Stimulated activated CD4-positive, alpha-beta T cell treated with anti-CD3 and anti-CD28 coated beads, Interleukin-15, amount 100 ng/mL, for 48 hours (primary cell): Measurements from ENCODE around the gene FKBP7.
A peak's percentile ranks its signal among the peaks of the same experiment; 100 is the strongest.
"Not testable (repeated sequence)": the region's sequence is repeated elsewhere in the genome, so short reads cannot be mapped to it uniquely, and the experiment has no call there.

Experiments
- DNase-seq, 2 donors: peaks; one replicate each; pipeline ENCODE4 v3.0.0-alpha.2; 2020; ENCODE audit warnings: low read depth in 2 of 2

FKBP7 gene

GRCh38 chr2:178485356-178485755 lies 7.0 kb upstream of the FKBP7 start:
- DNase-seq, result no peak

GRCh38 chr2:178484245-178485041 lies 6.0 kb upstream of the FKBP7 start:
- no peak for DNase-seq

- DNase-seq, result no peak
Measured at GRCh38 chr2:178482437-178482836, 4.0 kb upstream of the FKBP7 start.

- peak in 1 of 2 donors; percentile 61 for DNase-seq
Measured at GRCh38 chr2:178480227-178481181, 2.1 kb upstream of the FKBP7 start, which contains the start of gene PLEKHA3. TSS of gene PLEKHA3 (plus strand) at chr2:178480457. CDS start at chr2:178480870, 413 bp downstream.

GRCh38 chr2:178479758-178480226 lies 1.4 kb upstream of the FKBP7 start:
- no peak for DNase-seq

GRCh38 chr2:178479275-178479616 lies 846 bp upstream of the FKBP7 start:
- DNase-seq, result no peak

- DNase-seq, result no peak
Measured at GRCh38 chr2:178478130-178478438, 316 bp downstream of the FKBP7 start.

GRCh38 chr2:178477443-178478129 lies 814 bp downstream of the FKBP7 start:
- DNase-seq, result no peak

GRCh38 chr2:178476477-178476876 lies 1.9 kb downstream of the FKBP7 start:
- no peak for DNase-seq

GRCh38 chr2:178474560-178474959 lies 3.8 kb downstream of the FKBP7 start:
- no peak for DNase-seq

GRCh38 chr2:178473931-178474330 lies 4.5 kb downstream of the FKBP7 start:
- DNase-seq, result no peak

GRCh38 chr2:178473373-178473772 lies 5.0 kb downstream of the FKBP7 start:
- DNase-seq, result no peak

- not testable (repeated sequence) for DNase-seq
Measured at GRCh38 chr2:178471313-178471712, 7.1 kb downstream of the FKBP7 start.

- DNase-seq, result no peak
Measured at GRCh38 chr2:178469219-178469849, 9.1 kb downstream of the FKBP7 start.

GRCh38 chr2:178457390-178457886 lies 21.0 kb downstream of the FKBP7 start:
- DNase-seq, result no peak

GRCh38 chr2:178455947-178456346 lies 22.5 kb downstream of the FKBP7 start:
- no peak for DNase-seq

- no peak for DNase-seq
Measured at GRCh38 chr2:178452870-178453269, 25.5 kb downstream of the FKBP7 start.

- no peak for DNase-seq
Measured at GRCh38 chr2:178452334-178452733, 26.1 kb downstream of the FKBP7 start.

- DNase-seq, result peak; percentile 91 to 96
Measured at GRCh38 chr2:178450774-178451525, 27.4 kb downstream of the FKBP7 start, which contains the start of the genes PJVK and PRKRA. TSS of gene PJVK (plus strand) at chr2:178451378. CDS start at chr2:178453410, 2,032 bp downstream. TSS of gene PRKRA (minus strand) at chr2:178451175. CDS start at chr2:178451030, 145 bp downstream.

- DNase-seq, result peak in 1 of 2 donors; percentile 71
Measured at GRCh38 chr2:178450524-178450773, 28.0 kb downstream of the FKBP7 start.
